Mesenteric fat pad (tissue), 1 donor: ENCODE measurements around the gene MS4A6A. TPM values are rescaled to one million over a fixed set of nuclear protein-coding genes. Genes with fewer than 3 reads are reported as not detected.
"Not testable (repeated sequence)": the region's sequence is repeated elsewhere in the genome, so short reads cannot be mapped to it uniquely, and the experiment has no call there.

ENCODE experiments used
- DNase-seq: peaks from one replicate; pipeline ENCODE4 v3.0.0-alpha.2; 2020; ENCODE audit warnings: low spot score
- total RNA-seq: library from RNA; stranded (reverse); fragmentation: NEBNext Ultra II Directional; extraction: Animal tissue kit (Norgen Biotek cat#: 25700); gene quantifications from one replicate; pipeline ENCODE4 v1.2.1, GENCODE V29; 2021
- donor health status: DM: yes; HTN: yes; CAD: no.

The MS4A6A gene
- total RNA-seq, 1 donor from 2014 or later = 196 TPM

DNA sequence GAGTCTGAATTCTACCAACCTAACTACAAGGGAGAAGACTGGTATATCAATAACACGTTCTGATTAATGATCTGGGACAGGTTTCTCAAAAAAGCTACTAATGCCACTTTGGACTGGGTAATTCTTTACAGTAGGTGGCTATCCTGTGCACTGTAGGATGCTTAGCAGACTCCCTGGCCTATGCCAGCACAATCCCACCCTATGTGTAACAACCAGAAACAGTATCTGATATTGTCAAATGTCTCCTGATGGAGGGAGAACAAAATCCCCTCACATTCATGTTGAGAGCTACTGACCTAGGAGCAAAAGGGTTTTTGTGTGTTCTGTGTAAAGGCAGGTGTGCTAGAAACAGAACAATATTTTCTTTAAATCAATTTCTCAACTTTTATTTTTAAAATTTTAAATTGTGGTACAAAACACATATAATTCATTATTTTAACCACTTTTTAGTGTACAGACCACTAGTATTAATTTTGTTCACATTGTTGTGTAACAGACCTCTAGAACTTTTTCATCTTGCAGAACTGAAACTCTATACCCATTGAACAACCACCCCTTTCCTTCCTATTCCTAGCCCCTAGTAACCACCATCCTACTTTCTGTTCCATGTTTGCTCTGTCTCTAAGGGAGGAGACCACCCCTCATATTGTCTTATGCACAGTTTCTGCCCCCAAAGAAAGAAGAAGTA is 2.1 kb upstream of the MS4A6A start:
- DNase-seq = no peak

DNA sequence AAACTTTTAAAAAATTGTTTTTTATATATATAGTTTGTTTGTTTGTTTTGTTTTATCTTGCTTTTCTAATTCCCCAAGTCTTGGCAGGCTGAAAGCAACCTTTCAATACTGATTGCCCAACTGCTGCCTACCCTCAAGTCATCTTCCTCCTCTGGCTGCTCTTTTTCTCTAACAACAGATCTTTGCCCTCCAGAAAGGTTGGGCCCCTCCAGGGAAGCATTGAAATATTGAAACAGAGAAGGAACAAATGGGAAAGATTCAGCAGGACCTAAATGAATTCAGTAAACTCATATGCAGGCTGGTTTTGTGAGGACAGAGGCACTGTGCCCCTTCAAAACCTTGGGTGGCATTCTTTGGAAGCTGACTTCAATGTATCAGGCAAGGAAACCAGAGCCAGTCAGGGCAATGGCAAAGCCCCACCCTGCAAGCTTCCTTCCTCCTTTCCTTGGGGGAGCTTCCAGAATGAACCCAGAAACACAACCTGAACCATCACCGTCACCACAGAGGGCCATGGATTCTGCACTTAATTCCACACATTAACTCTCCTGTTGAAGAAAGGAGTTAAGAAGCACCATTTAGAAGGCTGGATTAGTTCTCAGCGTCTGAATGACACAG is 815 bp upstream of the MS4A6A start:
- DNase-seq = no peak

DNA sequence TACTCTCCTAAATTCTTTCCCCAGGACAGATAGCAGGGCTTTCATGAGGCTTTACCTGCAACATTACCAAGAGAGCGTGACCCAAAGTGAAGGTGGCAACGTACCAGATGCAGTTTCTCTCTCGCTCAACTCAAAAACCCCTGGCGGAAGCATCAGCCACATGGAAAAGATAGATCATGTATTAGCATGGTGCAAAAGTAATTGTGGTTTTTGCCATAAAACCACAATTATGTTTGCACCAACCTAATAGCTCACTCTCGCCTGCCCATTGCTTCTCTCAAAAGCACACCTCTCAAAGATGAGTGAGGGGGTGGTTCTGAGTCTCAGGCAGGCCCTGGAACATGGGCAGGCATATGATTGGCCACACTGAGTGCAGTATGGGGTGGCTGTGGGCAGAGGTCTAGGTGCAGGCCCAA is 7.0 kb downstream of the MS4A6A start:
- DNase-seq = no peak

DNA sequence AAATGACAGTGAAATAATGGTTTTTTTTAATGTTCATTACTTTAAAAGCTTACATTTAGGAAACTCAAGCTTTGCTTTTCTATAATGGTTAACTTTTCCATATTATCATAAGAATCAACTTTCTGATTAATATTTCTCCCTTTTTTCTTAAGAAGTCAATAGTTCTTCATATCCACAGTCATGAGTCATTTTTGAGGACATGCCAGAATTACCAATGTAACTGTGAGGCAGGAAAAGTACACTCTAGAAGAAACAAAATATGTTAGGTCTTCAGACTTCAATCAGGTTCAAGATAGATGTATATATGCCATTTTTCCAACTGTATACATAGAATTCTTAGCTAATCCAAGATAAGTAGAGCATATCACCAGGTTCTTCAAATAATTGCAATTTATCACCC is 10.9 kb downstream of the MS4A6A start:
- no peak for DNase-seq

DNA sequence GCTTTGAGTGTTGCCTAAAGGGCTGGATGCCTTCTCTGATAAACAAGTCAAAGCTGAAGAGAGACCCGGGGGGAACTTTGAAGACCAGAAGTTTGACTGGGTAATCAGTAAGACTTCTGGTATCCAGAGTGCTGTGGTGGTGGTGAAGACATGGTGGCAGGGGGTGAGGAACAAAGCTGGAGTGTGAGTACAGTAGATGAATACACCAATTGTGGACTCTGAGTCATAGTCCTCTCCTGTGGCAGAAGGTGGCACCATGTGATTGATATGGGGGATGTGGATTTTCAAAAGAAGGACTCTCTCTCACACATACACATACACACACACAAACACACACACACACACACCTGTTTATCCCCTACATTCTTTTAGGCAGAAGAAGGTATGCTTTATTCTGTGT is 12.3 kb downstream of the MS4A6A start:
- DNase-seq = no peak

DNA sequence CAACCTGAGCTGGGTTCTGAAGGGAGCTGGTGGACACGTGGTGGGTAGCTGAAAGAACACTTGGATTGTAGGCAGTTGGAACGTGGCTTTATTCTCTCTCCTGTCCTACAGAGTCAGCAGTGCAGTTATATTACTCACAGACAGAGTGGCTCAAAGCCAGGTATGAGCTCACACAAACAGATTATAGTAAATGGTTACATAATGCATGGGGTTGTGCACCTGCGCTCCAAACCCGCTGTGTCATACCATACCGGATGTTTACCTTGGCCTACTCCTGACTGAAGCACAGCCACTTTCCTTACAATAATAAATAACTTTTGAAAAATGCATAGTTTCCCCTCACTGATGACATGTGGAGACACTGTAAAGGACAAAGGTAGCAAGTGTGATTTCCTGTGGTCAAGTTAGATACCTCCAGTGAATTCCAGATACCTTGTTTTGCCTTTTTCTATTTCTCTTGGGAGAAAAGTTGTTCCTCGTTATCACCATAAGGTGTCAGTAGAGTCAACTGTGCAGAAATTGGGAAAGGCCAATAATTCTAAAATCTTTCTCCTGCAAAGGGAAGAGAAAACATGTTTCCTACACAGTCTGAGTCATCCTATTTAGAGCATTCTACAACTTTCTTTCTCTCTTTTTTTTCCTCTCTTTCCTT is 13.5 kb downstream of the MS4A6A start:
- no peak for DNase-seq

DNA sequence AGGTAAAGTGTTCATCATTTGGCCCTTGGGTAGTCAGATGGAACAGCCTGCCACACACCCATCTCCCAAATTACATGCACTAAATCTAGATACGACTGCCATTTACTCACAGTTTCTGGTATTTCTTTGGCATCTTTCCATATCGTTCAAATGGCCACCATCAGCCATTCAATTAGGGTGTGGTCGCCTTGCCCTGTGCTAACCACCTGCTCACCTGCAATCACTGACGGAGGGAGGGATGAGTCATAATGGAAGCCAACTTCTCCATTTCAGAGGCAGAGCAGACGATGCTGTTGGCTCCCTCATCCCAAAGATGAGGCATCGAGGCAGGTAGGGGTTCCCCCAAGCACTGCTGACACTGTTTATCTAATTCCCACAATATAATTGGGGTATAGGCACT is 14.6 kb downstream of the MS4A6A start:
- no peak for DNase-seq

DNA sequence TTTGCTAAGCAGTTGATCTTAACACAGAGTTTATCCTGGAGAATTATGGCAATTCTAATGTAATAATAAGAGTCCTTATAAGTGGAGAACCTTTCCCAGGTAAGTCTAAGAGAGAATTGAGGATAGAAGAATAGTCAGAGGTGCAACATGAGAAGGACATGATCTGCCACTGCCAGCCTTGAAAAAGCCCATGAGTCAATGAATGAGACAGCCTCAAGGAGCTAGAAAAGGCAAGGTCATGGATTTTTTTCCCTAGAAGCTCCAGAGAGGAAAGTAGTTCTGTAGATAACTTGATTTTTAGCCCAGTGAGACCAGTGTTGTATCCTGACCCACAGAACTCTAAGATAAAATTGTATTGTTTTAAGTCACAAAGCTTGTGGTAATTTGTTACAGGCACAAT is 16.9 kb downstream of the MS4A6A start:
- no peak for DNase-seq

DNA sequence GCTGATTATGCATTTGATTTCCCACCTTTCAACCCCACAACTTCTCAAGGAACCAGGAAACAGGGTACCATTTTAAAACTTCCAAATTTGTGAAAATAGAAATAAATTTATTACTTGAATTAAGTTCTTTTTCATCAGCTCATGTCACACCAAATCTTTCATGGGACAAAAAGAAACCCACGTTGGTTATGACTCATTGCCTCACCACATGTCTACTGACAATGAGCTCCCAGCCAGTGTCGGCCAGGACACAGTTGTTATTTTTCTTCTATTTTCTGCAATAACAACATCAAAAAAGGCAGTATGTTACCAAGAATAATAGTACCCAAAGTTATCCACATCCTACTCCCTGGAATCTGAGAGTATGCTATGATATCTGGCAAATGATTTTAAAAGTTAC is 17.3 kb downstream of the MS4A6A start:
- DNase-seq = no peak

DNA sequence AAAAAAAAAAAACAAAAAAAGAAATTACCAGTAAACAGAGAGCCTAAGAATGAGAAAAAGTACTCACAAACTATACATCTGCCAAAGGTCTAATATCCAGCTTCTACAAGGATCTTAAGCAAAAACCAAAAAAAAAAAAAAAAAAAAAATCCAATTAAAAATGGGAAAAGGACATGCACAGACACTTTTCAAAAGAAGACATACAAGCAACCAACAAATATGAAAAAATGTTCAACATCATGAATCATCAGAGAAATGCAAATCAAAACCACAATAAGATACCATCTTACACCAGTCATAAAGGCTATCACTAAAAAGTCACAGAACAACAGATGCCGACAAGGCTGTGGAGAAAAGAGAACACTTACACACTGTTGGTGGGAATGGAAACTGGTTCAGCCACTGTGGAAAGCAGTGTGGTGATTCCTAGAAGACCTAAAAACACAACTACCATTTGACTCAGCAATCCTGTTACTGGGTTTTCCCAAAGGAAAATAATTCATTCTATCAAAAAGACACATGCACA is 18.3 kb downstream of the MS4A6A start:
- DNase-seq = no peak

DNA sequence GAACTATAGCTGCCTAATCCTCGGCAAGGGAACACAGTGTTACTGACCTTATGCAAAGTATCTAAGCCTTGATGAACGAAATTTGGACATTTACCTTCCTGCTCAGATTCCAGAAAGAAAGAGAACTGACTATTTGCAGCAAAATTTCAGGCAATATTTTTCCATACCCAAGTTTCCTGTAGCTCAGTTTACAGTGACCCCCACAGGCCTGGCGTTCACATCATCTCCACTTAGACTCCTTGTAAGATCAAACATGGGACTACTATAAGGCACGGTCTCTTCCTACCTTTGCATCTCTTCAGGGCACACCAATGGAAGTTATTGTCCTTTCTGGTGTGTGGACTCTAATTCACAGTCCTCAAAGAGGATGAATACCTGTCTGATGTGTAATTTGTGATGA is 21.1 kb downstream of the MS4A6A start:
- DNase-seq = no peak

DNA sequence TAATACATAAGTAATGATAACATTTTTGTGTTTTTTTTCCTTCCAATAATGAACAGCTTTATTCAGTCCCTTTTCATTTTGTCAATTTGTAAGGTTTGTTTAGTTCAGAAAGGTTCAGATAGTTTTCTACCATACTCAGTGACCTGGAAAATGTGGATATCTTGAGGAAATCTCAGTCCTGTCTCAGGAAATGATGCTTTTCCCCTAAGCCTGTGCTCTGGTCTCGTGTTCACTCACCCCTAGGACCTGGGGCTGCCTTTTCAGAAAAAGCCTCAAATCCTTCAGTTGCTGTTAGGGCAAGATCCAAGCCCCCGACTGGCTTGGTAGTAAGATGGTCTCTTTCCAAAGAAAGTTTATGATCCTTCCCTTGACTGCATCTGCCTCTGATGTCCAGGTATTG is 21.8 kb downstream of the MS4A6A start:
- no peak for DNase-seq

DNA sequence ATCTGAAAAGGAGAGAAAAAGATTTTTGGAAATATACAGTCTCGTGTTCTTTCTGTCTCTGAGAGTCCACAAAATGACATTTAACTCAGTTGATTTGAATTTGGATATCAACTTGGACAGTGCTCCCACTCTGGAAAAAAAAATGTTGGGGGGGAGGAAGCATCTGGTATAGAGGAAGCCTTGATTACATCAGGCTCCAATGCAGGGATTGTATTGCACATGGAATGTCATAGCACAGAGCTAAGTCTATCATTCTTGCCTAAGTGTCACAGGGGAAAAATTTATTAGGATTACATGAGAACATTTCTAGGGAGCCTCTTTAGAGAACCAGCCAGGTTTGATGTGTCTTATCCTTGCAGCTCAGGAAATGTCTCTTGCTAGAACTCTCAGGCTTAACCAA is 23.0 kb downstream of the MS4A6A start:
- DNase-seq = no peak

DNA sequence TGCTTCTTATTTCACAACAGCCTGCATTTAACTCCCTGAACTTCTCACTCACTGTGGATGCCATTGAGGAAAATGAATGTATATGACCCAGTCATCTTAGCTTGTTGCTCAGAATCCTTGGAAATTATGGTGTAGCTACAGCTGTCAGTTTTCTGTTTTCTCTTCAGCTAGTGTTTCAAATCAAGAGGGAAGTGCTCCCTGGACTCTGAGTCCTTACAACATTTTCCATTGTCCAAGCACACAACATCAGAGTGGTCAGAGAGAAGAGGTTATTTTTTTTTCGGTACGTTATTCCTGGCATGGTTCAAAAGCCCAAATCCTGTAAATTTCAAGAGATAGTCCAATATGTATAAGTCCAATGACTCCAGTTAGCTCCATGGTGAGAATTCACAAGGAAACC is 23.6 kb downstream of the MS4A6A start:
- no peak for DNase-seq

DNA sequence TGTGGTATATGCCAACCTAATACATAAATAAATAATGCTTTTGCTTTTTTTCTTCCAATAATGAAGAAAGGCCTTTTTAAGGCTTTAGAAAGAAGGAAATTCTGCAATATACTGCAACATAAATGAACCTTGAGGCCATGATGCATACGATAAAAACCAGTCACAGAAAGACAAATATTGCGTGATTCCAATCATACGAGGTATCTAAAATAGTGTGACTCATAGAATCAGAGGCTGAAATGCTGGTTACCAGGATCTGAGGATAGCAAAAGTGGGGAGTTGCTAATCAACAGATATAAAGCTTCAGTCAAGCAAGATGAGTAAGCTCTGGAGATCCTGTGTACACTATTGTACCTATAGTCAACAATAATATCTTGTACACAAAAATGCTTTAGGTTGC is 24.2 kb downstream of the MS4A6A start:
- DNase-seq = no peak

DNA sequence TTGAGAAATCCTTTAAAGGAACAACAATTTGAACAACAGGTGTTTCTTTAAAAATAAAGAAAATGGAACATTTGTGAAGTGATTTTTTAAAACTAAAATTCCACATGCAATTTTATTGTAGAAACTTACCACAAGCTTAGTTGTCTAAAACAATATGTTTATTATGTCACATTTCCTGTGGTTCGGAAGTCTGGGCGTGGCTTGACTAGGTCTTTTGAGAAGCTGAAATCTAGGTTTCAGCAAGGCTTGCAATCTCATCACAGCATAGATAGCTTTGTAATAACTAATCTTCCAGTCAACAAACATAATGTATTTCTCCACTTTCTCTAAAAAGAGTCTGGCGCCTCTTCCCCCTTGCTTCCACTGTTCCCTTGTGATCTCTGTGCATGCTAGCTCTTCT is 27.0 kb downstream of the MS4A6A start:
- no peak for DNase-seq

DNA sequence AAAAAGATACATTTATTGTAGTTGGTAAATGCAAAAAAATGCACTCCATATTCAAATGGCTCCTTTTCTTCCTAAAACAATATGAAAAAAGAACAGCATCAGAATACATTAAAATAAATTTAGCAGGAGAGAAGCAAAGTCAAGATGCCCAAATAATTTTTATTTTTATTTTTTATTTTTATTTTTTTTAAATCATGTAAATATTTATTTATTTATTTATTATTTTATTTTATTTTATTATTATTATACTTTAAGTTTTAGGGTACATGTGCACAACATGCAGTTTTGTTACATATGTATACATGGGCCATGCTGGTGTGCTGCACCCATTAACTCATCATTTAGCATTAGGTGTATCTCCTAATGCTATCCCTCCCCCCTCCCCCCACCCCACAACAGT is 30.2 kb downstream of the MS4A6A start:
- DNase-seq = not testable (repeated sequence)

DNA sequence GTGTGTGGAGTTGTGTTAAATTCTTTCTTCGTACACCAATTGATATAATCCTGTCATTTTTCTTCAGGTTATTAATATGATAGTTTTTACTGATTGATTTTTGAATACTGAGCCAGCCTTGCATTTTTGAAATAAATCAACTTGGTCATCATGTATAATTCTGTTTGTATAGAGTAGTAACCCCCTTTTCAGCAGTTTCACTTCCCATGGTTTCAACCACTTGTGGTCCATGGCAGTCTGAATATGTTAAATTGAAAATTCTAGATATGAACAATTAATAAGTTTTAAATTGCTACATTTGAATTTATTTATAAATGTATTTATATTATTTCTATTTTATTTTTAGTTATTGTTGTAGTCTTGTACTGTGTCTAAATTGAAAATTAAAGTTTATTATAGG is 32.6 kb downstream of the MS4A6A start:
- DNase-seq = no peak

DNA sequence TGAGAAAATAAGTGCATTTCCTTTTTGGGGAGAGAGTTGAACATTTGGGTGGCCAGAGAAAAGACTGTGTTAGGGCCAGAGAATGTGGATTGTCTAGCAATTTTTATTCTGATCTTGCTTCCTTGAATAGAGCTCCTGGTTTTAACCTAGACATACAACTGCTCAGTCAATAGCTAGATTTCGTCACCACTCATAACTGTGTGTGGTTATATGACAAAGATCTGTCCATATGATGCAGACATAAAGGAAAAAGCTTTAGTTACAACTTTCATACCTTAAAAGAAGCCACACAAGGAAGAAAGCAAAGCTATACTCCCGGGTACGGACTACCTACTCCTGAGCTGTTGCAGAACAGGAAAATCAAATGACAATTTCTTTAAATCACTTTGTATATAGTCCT is 37.2 kb downstream of the MS4A6A start:
- no peak for DNase-seq

DNA sequence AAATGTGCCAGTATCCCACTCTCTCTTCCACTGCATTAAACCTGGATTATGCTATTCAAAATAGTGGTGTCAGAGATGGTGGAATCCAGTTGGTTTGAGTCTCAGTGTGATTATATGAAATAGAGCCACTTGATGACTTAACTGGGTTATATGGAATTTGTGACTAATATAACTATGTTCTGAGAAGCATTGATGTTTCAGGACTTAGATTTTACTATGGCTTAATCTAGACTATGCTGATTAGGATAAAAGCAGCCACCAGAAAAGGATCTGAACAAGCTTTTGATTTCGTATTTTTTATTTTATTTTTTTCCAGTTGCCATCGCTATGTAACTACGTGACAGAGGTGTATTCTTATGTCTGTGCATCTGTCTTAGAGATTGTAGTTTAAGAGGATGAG is 39.1 kb downstream of the MS4A6A start:
- no peak for DNase-seq

DNA sequence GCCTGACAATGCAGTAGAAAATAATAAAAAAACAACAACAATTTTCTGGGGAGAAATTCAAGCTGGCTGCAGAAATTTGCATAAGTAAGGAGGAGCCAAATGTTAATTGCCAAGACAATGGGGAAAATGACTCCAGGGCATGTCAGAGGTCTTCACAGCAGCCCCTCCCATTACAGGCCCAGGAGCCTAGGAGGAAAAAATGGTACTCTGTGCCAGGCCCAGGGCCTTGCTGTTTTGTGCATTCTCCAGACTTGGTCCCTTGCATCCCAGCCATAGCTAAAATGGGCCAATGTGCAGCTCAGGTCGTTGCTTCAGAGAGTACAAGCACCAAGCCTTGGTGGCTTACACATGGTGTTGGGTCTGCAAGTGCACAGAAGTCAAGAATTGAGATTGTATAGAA is 49.0 kb downstream of the MS4A6A start:
- DNase-seq = no peak

DNA sequence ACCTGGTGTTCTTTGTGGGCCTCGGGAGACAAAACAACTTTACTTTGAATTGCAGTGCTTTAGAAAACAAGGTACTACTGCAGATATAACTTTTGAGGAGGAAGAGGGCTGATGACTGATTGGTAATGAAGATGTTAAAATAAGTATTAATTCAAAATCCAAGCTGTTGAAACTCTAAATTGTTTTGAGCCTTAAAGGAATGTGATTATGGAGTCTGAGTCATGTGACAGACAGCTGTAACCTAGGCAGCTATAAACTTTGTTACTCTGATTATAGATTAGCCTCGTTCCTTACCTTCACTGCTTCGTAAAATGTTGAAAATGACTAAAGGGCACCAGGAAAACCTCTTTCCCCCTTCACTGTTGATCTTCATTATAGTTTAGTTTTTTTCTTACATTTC is 51.0 kb downstream of the MS4A6A start:
- no peak for DNase-seq

DNA sequence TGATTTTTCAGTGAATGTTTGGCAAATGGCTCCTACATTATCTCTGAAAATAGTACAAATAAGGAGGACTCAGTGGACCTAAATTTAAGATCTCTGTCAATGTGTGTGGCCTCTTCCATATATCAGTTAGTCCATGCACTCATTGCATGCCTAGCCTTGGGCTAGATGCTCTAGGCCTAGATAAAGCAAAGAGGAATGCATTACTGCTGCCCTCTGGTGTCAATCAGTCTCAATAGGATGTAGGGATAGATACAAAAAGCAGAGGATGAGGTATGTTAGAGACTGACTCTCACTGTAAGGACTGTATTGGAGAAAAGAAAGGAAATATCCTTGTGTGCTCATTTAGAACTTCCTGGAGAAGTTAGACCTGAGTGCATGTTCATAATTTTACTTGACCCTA is 52.4 kb downstream of the MS4A6A start:
- no peak for DNase-seq
